Upper lobe of left lung (tissue), 4 donors: ENCODE results near the gene JARID2.

Experiments
- CTCF ChIP-seq, 6 experiments: fragments of 450-650 bp in 4 of 6; fragments of 200-600 bp in 2 of 6; sonication (generic) in 2 of 6; IDR thresholded peaks; one replicate each; pipeline ENCODE4 v1.5.1; 2016 to 2019; ENCODE audit warnings: antibody characterized with exemption in 6 of 6
- EP300 ChIP-seq, 4 donors: sonication (generic); formaldehyde crosslinking; IDR thresholded peaks; one replicate each; pipeline ENCODE4 v1.5.1; 2017; ENCODE audit warnings: antibody characterized with exemption in 4 of 4, control low read depth in 2 of 4
- POLR2A ChIP-seq, 4 donors: fragments of 450-650 bp; IDR thresholded peaks; one replicate each; pipeline ENCODE4 v1.5.1; 2016 to 2017; ENCODE audit warnings: antibody characterized with exemption in 4 of 4, mild to moderate bottlenecking in 2 of 4
- POLR2AphosphoS5 ChIP-seq, 2 donors: sonication (generic); formaldehyde crosslinking; IDR thresholded peaks; one replicate each; pipeline ENCODE4 v1.5.1; 2017; ENCODE audit warnings: antibody characterized with exemption in 2 of 2

GRCh38 chr6:15244620-15245360 is 1.1 kb upstream of the JARID2 start:
- TF ChIP-seq CTCF (IDR thresholded peaks at IDR 0.05) = no peak
- peak in 2 of 4 donors; percentile 17 to 46 for TF ChIP-seq POLR2A (IDR thresholded peaks at IDR 0.05)
- no peak for TF ChIP-seq EP300 (IDR thresholded peaks at IDR 0.05)
- no peak for TF ChIP-seq POLR2AphosphoS5 (IDR thresholded peaks at IDR 0.05)
